HG02884 (cell line): ENCODE data around the gene PTPN2.

Experiments used
- ATAC-seq: cut with Tn5 transposase; IDR thresholded peaks from one replicate; pipeline ENCODE4 v1.9.1; 2021; ENCODE audit warnings: mild to moderate bottlenecking, moderate library complexity; ENCODE audit not compliant: unreplicated experiment

PTPN2 gene

GRCh38 chr18:12860530-12860929 is 23.5 kb downstream of the PTPN2 start:
- no peak for ATAC-seq

DNA sequence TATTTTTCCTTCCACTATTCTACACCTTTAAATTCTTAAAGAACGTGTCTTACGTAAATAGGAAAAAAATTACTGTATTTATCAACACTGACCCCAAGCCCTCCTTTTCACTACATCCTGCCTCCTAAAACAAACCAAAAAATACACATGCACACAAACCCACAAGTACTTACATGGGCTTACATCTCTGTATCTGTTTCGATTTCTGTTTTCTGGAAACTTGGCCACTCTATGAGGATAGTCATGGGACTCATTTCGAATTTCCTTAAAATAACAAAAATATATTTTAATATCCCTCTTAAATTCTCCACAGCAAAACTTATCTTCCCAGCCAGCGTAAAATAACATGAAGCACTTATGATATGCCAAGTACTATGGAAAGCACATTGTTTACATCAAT is 25.0 kb downstream of the PTPN2 start:
- no peak for ATAC-seq

GRCh38 chr18:12857991-12858544 is 26.0 kb downstream of the PTPN2 start:
- ATAC-seq, result no peak

DNA sequence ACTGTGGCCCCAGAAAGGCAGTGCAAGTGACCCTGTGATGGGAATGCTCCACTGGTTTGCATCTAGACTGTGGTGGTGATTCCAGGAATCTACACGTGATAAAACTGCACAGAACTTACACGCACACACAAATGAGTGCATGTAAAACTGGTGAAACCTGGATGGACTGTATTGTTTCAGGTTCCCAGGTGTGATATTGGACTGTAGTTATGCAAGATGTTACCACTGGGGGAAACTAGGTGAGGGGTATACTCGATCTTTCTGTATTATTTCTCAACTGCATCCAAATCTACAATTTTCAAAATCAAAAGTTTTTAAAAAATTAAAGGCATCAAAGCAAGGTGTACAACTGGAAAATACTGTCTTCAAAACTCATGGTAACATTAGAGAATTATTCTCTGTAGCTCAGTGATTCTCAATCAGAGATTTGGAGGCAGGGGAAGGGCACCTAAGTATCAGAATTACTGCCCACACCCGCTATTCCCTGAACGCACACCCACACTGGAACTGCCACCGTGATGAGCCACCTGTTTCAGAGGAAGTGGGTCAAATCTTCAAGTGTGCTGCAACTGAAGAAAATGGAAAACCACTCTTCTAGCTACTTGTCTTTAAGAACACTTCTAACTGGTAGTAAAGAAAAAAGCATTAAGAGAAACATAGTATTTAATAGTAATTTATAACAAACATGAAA is 26.7 kb downstream of the PTPN2 start:
- ATAC-seq, result no peak

GRCh38 chr18:12855916-12856315 is 28.1 kb downstream of the PTPN2 start:
- ATAC-seq, result no peak

- no peak for ATAC-seq
These were observed 31.3 kb downstream of the PTPN2 start for GRCh38 chr18:12852566-12853315.

GRCh38 chr18:12851716-12852115 is 32.3 kb downstream of the PTPN2 start:
- ATAC-seq, result no peak

DNA sequence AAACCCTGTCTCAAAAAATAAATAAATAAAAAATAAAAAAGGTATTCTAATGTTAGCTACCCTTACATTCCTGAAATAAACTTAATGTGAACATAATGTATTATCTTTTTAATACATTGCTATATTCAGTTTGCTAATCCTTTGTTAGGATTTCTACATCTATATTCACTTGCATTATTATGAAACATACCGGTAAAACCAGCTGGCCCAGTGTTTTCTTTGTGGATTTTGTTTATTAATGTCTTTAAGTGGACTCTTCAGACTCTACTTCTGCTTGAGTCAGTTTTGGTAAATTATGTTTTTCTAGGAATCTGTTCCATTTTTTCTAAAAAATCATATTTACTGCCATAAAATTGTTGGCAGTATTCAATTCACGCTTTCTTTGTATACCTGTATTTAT is 34.5 kb downstream of the PTPN2 start:
- no peak for ATAC-seq

DNA sequence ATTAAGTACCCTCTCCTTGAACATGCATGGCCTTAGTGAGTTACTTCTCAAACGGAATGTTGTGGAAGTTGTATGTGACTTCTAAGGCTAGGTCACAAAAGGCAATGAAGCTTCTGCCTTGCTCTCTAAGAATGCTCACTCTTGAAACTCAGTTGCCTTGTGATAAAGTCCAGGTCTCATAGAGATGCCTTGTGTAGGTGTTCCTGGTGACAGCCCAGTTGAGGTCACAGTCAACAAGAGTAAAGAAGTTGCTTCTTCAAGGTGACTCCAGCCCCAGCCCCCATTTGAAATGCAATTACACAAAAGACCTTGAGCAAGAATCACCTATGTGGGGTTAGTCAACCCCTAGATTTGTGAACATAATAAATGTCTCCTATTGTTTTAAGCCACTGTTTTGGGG is 35.6 kb downstream of the PTPN2 start:
- no peak for ATAC-seq

- ATAC-seq, result no peak
These were observed 39.6 kb downstream of the PTPN2 start for GRCh38 chr18:12844391-12844790.

DNA sequence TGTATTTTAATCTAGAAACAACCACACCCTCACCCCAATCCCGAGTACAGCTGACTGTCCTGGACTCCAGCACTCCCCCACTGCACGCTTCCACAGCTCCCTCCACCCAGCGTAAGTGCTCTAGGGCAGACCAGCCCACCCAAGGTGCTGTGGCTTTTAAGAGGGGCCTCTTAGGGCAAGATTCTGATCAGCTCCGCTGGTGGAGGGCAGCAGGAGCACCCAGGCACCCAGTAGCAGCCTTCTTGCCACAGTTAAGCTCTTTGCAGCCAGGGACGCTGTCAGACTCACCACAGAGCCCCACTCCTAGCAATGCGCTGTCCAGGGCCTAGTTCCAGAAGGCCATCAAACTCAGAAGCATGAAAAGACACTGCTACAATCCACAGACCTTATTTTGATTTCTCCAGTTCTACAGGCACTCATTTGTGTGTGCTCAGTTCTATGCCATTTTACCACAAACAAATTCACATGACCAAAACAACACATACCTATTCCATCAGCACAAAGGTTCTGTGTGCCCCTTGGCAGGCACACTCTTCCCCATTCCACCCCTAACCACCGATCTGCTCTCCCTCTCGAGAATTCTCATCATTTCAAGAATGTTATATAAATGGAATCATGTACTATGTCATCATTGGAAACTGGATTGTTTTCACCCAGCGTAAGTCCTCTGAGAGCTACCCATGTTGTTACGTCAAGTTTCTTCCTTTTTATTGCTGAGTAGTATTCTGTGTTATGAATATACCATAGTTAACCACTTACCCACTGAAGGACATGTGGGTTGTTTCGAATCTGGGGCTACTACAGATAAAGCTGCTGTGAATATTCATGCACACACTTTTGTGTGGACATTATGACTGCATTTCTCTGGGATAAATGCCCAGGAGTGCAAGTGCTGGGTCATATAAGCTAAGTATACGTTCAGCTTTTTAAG is 40.4 kb downstream of the PTPN2 start:
- ATAC-seq, result no peak

GRCh38 chr18:12842459-12843380 is 41.3 kb downstream of the PTPN2 start:
- no peak for ATAC-seq

DNA sequence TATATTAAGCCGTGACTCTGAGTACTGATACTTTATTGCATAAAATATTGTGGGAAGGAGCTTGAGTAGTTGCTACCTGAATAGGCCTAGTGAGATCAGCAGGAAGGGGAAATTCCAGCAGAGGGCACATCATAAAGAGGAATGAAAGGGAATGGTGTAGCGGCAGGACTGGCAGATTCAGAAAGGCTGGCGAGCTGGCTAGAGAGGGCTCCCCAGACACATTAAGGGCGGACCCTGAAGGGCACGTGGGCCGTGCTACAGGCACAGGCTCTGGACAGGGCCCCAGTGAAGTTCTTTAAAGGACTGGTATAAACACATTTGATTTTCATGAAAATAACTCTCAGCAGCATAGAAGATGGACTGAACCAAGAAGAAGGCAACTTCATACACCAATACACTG is 43.0 kb downstream of the PTPN2 start:
- ATAC-seq, result no peak

GRCh38 chr18:12840382-12840781 is 43.7 kb downstream of the PTPN2 start:
- no peak for ATAC-seq

GRCh38 chr18:12839526-12840196 is 44.4 kb downstream of the PTPN2 start:
- peak; percentile 75 for ATAC-seq

DNA sequence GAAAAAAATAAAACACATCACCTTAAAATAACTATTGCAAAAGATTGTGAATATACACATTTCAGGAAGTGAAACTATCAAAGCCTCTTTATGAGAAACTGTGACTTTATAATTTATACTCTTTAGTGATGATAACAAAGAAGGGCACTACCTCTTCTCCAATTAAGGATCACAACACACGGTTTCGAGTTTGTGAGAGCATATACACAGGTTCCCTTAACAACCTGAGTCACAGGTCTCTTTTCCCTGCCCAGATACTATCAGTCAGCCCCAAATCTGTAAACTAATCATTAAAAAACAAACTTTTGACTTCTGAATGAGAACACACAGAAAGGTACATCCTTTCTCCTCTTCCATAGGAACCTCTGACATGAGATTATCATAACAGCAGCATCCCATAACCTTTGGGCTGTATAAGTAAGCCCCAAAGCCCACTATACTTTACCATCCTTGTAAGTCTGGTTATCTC is 44.9 kb downstream of the PTPN2 start:
- peak; percentile 30 for ATAC-seq

- ATAC-seq, result no peak
These were observed 45.8 kb downstream of the PTPN2 start for GRCh38 chr18:12838178-12838634.

DNA sequence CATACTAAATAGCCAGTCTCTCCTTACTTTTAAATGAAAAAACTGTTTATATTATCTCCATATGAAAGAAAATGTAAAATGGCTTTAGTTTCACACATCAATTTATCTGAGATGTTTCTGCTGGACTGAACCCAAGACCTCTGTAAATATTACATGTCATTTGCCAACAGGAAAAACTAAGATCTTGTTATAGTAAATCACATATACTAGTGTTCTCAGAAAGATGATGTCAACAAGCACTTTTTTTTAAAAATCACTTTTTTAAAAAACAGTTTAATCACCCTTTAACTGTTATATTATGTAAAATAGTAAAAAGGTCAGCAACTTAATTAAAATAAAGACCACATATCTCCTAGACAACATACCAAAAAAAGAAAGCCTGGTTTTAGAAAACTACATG is 46.3 kb downstream of the PTPN2 start:
- ATAC-seq, result no peak

- no peak for ATAC-seq
These were observed 47.5 kb downstream of the PTPN2 start for GRCh38 chr18:12836551-12836950.
